Stomach (tissue), 4 donors: ENCODE data around the gene CERS6.

Experiments
- EP300 ChIP-seq: sonication (generic); formaldehyde crosslinking; IDR thresholded peaks from one replicate; pipeline ENCODE4 v1.6.1; 2017; ENCODE audit warnings: antibody characterized with exemption
- POLR2AphosphoS5 ChIP-seq, 3 donors: sonication (generic); formaldehyde crosslinking; IDR thresholded peaks; one replicate each; pipeline ENCODE4 v1.6.1; 2016; ENCODE audit warnings: antibody characterized with exemption in 3 of 3
- TF ChIP-seq, protein P1 (sequence below), 7 experiments: fragments of 450-650 bp in 4 of 7; fragments of 200-600 bp in 3 of 7; sonication (generic) in 3 of 7; IDR thresholded peaks; one replicate each; pipeline ENCODE4 v1.5.1; 2016 to 2019; ENCODE audit warnings: antibody characterized with exemption in 7 of 7, control low read depth in 2 of 7, mild to moderate bottlenecking in 1 of 7

DNA sequence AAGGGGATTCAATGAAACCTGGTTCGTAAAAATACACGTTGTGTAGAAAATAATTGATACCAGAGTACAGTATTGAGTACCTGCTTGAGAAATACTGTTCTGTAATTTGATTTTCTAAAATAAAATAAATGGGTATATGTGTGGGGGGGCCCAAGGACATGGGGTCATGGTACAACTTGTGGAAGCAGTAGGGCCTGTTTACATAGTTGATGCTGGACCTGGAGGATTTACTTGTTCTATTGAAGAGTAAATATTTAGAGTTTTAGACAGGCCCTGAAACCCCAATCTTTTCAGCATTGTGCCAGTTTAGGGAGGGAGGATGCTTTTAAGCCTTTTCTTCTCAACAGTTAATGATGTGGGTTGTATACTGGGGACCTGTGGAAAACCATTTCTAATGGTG is 11.7 kb downstream of the CERS6 start:
- TF ChIP-seq EP300 (no peak), POLR2AphosphoS5 (IDR thresholded peaks at IDR 0.05) (no peak)
- TF ChIP-seq, protein P1, sequence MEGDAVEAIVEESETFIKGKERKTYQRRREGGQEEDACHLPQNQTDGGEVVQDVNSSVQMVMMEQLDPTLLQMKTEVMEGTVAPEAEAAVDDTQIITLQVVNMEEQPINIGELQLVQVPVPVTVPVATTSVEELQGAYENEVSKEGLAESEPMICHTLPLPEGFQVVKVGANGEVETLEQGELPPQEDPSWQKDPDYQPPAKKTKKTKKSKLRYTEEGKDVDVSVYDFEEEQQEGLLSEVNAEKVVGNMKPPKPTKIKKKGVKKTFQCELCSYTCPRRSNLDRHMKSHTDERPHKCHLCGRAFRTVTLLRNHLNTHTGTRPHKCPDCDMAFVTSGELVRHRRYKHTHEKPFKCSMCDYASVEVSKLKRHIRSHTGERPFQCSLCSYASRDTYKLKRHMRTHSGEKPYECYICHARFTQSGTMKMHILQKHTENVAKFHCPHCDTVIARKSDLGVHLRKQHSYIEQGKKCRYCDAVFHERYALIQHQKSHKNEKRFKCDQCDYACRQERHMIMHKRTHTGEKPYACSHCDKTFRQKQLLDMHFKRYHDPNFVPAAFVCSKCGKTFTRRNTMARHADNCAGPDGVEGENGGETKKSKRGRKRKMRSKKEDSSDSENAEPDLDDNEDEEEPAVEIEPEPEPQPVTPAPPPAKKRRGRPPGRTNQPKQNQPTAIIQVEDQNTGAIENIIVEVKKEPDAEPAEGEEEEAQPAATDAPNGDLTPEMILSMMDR (IDR thresholded peaks at IDR 0.05): no peak
